ENCODE measurements around the gene DNASE1L3. TPM values are rescaled to one million over a fixed set of nuclear protein-coding genes. Genes with fewer than 3 reads are reported as not detected.

The DNASE1L3 gene
- total RNA-seq, 2 donors from 2014 or later: not detected

GRCh38 chr3:58175437-58176184 is 35.2 kb downstream of the DNASE1L3 start:
- ATAC-seq (no peak), DNase-seq (ENCODE audit: low spot score) (no peak)
- H3K36me3 Mint-ChIP-seq: no peaks in the 10 kb centered on the region
- H3K27me3 Mint-ChIP-seq: peaks cover 0 to 10% of the 10 kb centered on the region in 2 donors
- no peaks in the 10 kb centered on the region for H3K9me3 Mint-ChIP-seq
- no peak overlapping the region for H3K4me3 Mint-ChIP-seq
- H3K27ac Mint-ChIP-seq: no peak overlapping the region
- H3K4me1 Mint-ChIP-seq (ENCODE audit: low read depth in 2 of 2): peaks cover 7% of the 10 kb centered on the region in 2 donors

GRCh38 chr3:58175187-58175436 is 35.7 kb downstream of the DNASE1L3 start:
- Mint-ChIP-seq H3K27ac (no peak overlapping the region), H3K27me3 (peaks cover 0 to 7% of the 10 kb centered on the region in 2 donors), H3K36me3 (no peaks in the 10 kb centered on the region), H3K4me1 (ENCODE audit: low read depth in 2 of 2) (peaks cover 7% of the 10 kb centered on the region in 2 donors), H3K4me3 (no peak overlapping the region), H3K9me3 (no peaks in the 10 kb centered on the region)
- DNase-seq (ENCODE audit: low spot score) (peak; percentile 28), ATAC-seq (no peak)

GRCh38 chr3:58173669-58174398 is 36.9 kb downstream of the DNASE1L3 start:
- DNase-seq (ENCODE audit: low spot score): peak; percentile 42
- no peak for ATAC-seq
- Mint-ChIP-seq H3K27me3 (peaks cover 0 to 7% of the 10 kb centered on the region in 2 donors), H3K4me1 (ENCODE audit: low read depth in 2 of 2) (peaks cover 5 to 6% of the 10 kb centered on the region in 2 donors), H3K36me3 (no peaks in the 10 kb centered on the region), H3K9me3 (no peaks in the 10 kb centered on the region), H3K27ac (no peak overlapping the region), H3K4me3 (no peak overlapping the region)

DNA sequence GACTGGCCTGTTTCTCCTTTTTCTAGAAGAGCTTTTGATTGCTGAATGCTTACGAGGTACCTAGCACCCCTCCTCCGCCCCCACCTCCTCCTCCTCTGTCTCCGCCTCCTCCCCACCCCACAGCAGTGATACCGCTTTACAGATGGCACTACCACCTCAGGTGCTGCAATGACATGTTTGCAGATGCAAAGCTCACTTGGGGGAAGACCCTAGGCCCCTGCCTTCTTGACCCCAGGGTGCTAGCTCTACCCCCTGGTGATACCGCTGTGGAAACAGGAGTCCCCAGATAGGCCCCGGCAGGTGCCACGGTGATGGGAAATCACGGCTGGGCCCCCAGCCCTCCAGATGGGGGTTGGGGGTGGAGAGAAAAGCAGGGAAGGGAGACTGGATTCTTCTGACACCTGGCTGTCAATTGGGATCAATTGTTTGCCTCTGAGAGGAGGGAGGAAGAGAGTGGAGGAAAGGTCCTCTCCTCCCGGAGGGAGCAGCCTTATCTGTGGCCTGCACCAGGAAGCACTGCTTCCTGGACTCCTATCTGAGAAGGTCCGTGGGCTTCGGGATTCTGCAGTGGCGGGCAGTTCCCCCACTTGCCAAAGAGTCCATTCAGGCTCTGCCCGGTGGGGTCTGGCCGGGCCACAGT is 37.6 kb downstream of the DNASE1L3 start:
- Mint-ChIP-seq H3K4me3 (no peak overlapping the region), H3K4me1 (ENCODE audit: low read depth in 2 of 2) (no peaks in the 10 kb centered on the region), H3K27me3 (peaks cover 0 to 3% of the 10 kb centered on the region in 2 donors), H3K27ac (no peak overlapping the region), H3K9me3 (no peaks in the 10 kb centered on the region), H3K36me3 (no peaks in the 10 kb centered on the region)
- no peak for ATAC-seq
- peak; percentile 51 for DNase-seq (ENCODE audit: low spot score)

GRCh38 chr3:58171126-58171525 is 39.6 kb downstream of the DNASE1L3 start:
- ATAC-seq (no peak), DNase-seq (ENCODE audit: low spot score) (peak; percentile 56)
- Mint-ChIP-seq H3K4me3 (no peak overlapping the region), H3K4me1 (ENCODE audit: low read depth in 2 of 2) (no peaks in the 10 kb centered on the region), H3K36me3 (no peaks in the 10 kb centered on the region), H3K9me3 (no peaks in the 10 kb centered on the region), H3K27me3 (peaks cover 0 to 3% of the 10 kb centered on the region in 2 donors), H3K27ac (no peak overlapping the region)

DNA sequence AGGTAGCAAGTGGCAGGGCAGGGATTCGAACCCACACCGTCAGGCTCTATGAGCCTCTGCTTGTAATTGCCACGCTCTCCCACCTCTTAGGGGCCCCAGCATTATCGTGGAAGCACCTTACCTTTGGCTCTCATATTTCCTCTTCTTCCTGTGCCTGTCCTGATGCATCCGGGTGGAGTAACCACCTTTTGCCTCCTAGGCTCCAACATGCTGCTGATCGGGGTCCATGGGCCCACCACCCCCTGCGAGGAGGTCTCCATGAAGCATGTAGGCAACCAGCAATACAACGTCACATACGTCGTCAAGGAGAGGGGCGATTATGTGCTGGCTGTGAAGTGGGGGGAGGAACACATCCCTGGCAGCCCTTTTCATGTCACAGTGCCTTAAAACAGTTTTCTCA is 40.4 kb downstream of the DNASE1L3 start:
- no peak overlapping the region for H3K27ac Mint-ChIP-seq
- ATAC-seq: no peak

DNA sequence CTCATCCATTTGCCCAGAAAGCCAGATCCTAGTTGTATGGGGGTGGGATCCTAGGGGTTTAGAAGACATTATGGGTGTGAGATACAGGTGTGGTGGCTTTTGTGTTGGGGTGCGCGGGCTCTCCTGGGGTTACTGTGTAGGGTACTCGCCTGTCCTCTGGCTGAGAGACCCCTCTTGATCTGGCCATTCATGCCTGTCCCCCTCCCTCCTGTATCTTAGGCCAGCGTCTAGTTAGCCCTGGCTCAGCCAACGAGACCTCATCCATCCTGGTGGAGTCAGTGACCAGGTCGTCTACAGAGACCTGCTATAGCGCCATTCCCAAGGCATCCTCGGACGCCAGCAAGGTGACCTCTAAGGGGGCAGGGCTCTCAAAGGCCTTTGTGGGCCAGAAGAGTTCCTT is 41.4 kb downstream of the DNASE1L3 start:
- no peak for ATAC-seq

More for the DNA sequence above, 40.4 kb downstream of the DNASE1L3 start:
- peaks cover 0 to under 1% of the 10 kb centered on the region in 2 donors for H3K27me3 Mint-ChIP-seq
- no peaks in the 10 kb centered on the region for H3K36me3 Mint-ChIP-seq
- H3K9me3 Mint-ChIP-seq: no peaks in the 10 kb centered on the region
- DNase-seq (ENCODE audit: low spot score): peak; percentile 55
- no peaks in the 10 kb centered on the region for H3K4me1 Mint-ChIP-seq (ENCODE audit: low read depth in 2 of 2)
- no peak overlapping the region for H3K4me3 Mint-ChIP-seq

DNA sequence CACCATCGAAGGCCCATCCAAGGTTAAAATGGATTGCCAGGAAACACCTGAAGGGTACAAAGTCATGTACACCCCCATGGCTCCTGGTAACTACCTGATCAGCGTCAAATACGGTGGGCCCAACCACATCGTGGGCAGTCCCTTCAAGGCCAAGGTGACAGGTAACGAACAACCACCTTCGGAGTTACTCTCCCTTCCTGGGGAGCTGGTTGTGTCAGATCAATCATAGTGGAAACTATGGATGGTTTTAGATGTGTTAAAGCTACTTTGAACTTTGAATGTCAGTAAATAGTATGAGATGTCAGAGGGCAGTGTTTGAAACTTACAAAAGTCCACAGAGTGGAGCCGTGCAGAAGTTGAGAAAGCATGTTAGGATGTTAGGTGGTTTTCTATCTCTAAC is 42.3 kb downstream of the DNASE1L3 start:
- H3K27ac Mint-ChIP-seq: no peak overlapping the region
- H3K4me3 Mint-ChIP-seq: no peak overlapping the region
- ATAC-seq (no peak), DNase-seq (ENCODE audit: low spot score) (no peak)
- no peaks in the 10 kb centered on the region for H3K36me3 Mint-ChIP-seq
- no peaks in the 10 kb centered on the region for H3K4me1 Mint-ChIP-seq (ENCODE audit: low read depth in 2 of 2)
- no peaks in the 10 kb centered on the region for H3K27me3 Mint-ChIP-seq
- H3K9me3 Mint-ChIP-seq: no peaks in the 10 kb centered on the region

More for the DNA sequence above, 41.4 kb downstream of the DNASE1L3 start:
- Mint-ChIP-seq H3K4me3 (no peak overlapping the region), H3K9me3 (no peaks in the 10 kb centered on the region), H3K27me3 (no peaks in the 10 kb centered on the region), H3K27ac (no peak overlapping the region), H3K36me3 (no peaks in the 10 kb centered on the region), H3K4me1 (ENCODE audit: low read depth in 2 of 2) (no peaks in the 10 kb centered on the region)
- DNase-seq (ENCODE audit: low spot score): no peak

DNA sequence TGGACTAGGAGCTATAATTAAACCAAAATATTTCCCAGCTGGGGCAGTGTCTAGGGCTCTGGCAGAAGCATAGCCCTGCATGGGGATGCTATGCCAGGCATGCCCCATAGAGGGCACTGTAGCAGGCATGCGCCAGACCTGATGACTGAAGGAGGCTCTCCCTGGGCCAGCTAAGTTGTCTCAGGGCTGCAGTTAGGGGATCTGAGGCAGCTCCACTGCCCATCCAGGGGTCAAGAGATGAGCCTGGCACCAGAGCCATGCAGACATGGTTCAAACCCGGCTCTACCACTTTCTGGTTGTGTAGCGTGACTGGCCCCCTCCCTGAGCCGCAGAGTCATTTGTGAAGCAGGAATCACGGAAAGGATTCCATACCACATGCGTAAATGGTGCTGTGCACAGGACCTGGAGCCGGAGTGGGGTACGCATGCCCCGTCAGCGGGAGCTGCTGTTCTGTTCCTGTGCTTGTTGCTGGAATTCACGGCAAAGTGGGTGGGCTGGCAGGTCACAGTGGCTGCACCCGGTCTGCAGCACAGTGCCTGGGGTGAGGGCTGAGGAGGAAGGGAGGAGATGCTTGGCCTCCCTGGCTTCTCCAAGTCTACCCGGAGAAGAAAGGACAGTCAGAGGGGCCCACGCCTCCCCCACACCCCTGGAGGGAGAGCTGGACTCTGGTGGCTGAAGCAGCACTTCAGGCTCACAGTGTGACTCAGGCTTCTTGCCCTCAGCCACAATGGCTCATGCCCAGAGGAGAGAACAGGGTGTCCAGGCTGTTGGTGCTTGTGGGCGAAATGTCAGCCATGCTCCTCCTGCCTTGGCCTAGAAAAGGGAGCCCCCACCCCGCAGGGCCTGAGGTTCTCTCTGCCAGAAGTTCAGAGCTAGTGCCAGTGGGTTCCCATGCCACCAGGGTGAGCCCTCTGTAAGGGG is 43.1 kb downstream of the DNASE1L3 start:
- no peaks in the 10 kb centered on the region for H3K9me3 Mint-ChIP-seq
- no peak overlapping the region for H3K27ac Mint-ChIP-seq
- H3K27me3 Mint-ChIP-seq: no peaks in the 10 kb centered on the region
- H3K4me3 Mint-ChIP-seq: no peak overlapping the region
- H3K36me3 Mint-ChIP-seq: no peaks in the 10 kb centered on the region
- ATAC-seq (peak; percentile 71 to 73), DNase-seq (ENCODE audit: low spot score) (no peak)
- H3K4me1 Mint-ChIP-seq (ENCODE audit: low read depth in 2 of 2): no peaks in the 10 kb centered on the region

DNA sequence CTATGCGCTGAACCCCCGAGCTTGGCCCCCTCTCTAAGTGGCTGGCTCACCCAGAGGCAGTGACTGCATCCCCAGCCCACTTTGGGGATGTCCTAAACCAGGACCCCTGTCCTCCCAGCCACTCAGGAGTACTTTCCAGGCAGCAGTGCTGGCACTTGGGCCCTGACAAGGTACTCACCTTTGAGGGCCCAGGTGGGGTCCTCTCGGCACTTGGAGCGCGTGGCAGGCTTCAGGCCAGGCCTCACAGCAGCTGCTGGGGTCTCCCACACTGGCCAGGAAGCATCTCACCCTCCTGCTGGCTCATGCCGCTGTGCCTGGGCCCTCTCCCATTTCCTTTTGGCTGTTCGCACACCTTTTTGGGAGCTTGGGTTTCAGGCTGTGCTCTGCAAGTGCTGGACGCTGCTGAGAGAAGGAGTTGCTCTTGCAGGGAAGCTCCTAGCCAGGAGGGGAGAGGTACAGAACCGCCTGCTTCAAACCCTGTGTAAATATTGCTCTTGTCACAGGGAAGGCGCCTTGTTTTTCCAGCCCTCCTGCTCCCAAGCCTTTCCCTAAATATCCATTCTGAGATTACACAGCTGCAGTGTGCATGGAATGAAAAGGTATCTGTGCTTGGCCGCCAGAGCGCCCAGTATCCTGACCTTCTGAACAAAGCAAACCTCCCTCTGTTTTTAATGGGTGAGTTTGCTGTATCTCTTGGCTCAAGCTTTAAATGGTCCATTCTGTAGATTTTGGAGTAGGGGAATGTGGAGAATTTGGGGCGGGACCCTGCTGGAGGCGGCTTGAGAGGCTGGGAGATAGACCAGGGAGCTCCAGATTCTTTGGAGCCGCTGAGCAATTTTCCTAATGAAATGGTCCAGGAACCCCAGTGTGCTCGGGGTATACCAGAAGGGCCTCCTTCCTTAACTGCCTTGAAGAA is 45.6 kb downstream of the DNASE1L3 start:
- H3K9me3 Mint-ChIP-seq: no peaks in the 10 kb centered on the region
- peaks cover 6 to 9% of the 10 kb centered on the region in 2 donors for H3K4me1 Mint-ChIP-seq (ENCODE audit: low read depth in 2 of 2)
- H3K4me3 Mint-ChIP-seq: no peak overlapping the region
- ATAC-seq: no peak
- H3K27ac Mint-ChIP-seq: no peak overlapping the region
- H3K36me3 Mint-ChIP-seq: no peaks in the 10 kb centered on the region
- DNase-seq (ENCODE audit: low spot score): no peak
- H3K27me3 Mint-ChIP-seq: no peaks in the 10 kb centered on the region

GRCh38 chr3:58164199-58164879 is 46.4 kb downstream of the DNASE1L3 start:
- no peak overlapping the region for H3K27ac Mint-ChIP-seq
- H3K27me3 Mint-ChIP-seq: no peaks in the 10 kb centered on the region
- H3K9me3 Mint-ChIP-seq: no peaks in the 10 kb centered on the region
- ATAC-seq (peak in 1 of 2 donors; percentile 16), DNase-seq (ENCODE audit: low spot score) (no peak)
- H3K4me3 Mint-ChIP-seq: no peak overlapping the region
- H3K4me1 Mint-ChIP-seq (ENCODE audit: low read depth in 2 of 2): peaks cover 6 to 9% of the 10 kb centered on the region in 2 donors
- H3K36me3 Mint-ChIP-seq: no peaks in the 10 kb centered on the region

GRCh38 chr3:58163234-58163633 is 47.5 kb downstream of the DNASE1L3 start:
- Mint-ChIP-seq H3K36me3 (no peaks in the 10 kb centered on the region), H3K27ac (no peak overlapping the region), H3K27me3 (no peaks in the 10 kb centered on the region), H3K4me3 (no peak overlapping the region), H3K4me1 (ENCODE audit: low read depth in 2 of 2) (peaks cover 6 to 9% of the 10 kb centered on the region in 2 donors), H3K9me3 (no peaks in the 10 kb centered on the region)
- no peak for ATAC-seq
- no peak for DNase-seq (ENCODE audit: low spot score)

All from natural killer cell treated with Interleukin-12 subunit alpha and Interleukin-12 subunit beta and Interleukin-15 and Interleukin-18, amount 100 ng/mL, for 72 hours (primary cell).